Transverse colon (tissue), 4 donors: Measurements from ENCODE around the gene ZNF202.

Experiments
- EP300 ChIP-seq: sonication (generic); formaldehyde crosslinking; IDR thresholded peaks from one replicate; pipeline ENCODE4 v1.6.1; 2017; ENCODE audit warnings: antibody characterized with exemption, low read depth
- POLR2A ChIP-seq: fragments of 450-650 bp; IDR thresholded peaks from one replicate; pipeline ENCODE4 v1.6.1; 2016; ENCODE audit warnings: antibody characterized with exemption, mild to moderate bottlenecking, moderate library complexity
- POLR2AphosphoS5 ChIP-seq, 3 donors: sonication (generic); formaldehyde crosslinking; IDR thresholded peaks; one replicate each; pipeline ENCODE4 v1.6.1; 2016; ENCODE audit warnings: antibody characterized with exemption in 3 of 3
- TF ChIP-seq, protein P1 (sequence below), 5 experiments: fragments of 200-600 bp in 3 of 5; fragments of 450-650 bp in 2 of 5; sonication (generic) in 3 of 5; IDR thresholded peaks; 1 replicate in 2 of 5; 2 replicates in 3 of 5; pipeline ENCODE4 v1.5.1; 2016 to 2017; ENCODE audit warnings: antibody characterized with exemption in 5 of 5, inconsistent platforms in 3 of 5, mild to moderate bottlenecking in 2 of 5, moderate library complexity in 1 of 5

DNA sequence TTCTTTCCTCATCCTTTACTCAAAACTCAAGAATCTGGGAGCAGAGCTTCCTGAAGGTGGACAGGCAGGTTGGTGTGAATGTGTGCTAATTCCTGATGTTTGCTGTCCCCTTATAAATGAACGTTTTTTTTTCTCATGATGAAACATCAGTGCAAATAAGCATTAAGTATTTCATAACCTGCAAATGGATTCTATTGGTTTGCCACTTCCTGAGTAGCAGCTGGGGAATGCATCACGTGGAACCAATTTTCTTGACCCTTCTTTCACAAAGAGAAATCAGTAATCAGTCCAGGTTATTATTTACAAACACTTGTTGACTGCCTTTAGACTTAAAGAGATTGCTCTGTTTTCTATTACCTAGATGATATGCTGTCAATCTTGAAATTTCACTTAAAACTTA, 46.9 kb downstream of the ZNF202 start:
- TF ChIP-seq POLR2A (no peak), POLR2AphosphoS5 (IDR thresholded peaks at IDR 0.05) (no peak), EP300 (no peak)
- TF ChIP-seq, protein P1, sequence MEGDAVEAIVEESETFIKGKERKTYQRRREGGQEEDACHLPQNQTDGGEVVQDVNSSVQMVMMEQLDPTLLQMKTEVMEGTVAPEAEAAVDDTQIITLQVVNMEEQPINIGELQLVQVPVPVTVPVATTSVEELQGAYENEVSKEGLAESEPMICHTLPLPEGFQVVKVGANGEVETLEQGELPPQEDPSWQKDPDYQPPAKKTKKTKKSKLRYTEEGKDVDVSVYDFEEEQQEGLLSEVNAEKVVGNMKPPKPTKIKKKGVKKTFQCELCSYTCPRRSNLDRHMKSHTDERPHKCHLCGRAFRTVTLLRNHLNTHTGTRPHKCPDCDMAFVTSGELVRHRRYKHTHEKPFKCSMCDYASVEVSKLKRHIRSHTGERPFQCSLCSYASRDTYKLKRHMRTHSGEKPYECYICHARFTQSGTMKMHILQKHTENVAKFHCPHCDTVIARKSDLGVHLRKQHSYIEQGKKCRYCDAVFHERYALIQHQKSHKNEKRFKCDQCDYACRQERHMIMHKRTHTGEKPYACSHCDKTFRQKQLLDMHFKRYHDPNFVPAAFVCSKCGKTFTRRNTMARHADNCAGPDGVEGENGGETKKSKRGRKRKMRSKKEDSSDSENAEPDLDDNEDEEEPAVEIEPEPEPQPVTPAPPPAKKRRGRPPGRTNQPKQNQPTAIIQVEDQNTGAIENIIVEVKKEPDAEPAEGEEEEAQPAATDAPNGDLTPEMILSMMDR (IDR thresholded peaks at IDR 0.05), result no peak
